ENCODE results near the gene CRYGS.

DNA sequence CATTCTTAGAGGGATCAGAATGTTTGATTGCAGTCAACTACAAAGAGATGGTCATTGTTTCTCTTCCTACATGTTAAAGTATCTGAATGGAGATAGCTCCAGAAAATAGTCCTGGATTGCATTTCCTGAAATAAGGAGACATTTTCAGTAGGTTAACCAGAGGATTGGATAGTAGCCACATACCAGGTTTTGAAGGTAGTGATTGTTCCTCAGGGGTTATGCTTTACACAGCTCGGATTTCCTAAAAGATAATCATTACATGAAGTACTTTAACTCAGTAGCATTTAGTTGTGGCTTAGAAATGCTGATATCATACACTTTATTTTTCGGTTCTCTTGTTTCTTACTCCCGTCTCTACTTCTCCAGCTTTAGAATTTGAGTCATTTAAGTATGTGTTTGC lies 36.6 kb upstream of the CRYGS start:
- TF ChIP-seq GLI4 (tag by site-specific recombination; IDR thresholded peaks at IDR 0.05) (no peak), ZNF292 (tag by site-specific recombination; IDR thresholded peaks at IDR 0.05; ENCODE audit: borderline replicate concordance, low read depth) (no peak), SP3 (tag by site-specific recombination; IDR thresholded peaks at IDR 0.05) (no peak), HOXA7 (CRISPR knock-in tag; IDR thresholded peaks at IDR 0.05; ENCODE audit: borderline replicate concordance) (no peak), TCF7L2 (IDR thresholded peaks at IDR 0.05; ENCODE audit: borderline replicate concordance, low read depth, low read length) (no peak), ZNF16 (tag by site-specific recombination; IDR thresholded peaks at IDR 0.05; ENCODE audit: low read depth) (no peak), ZFHX2 (tag by site-specific recombination; conservative IDR thresholded peaks at IDR 0.05) (no peak)
- TF ChIP-seq, protein P1, sequence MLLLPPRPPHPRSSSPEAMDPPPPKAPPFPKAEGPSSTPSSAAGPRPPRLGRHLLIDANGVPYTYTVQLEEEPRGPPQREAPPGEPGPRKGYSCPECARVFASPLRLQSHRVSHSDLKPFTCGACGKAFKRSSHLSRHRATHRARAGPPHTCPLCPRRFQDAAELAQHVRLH (tag by site-specific recombination; IDR thresholded peaks at IDR 0.05), result no peak
- TF ChIP-seq, protein P2, sequence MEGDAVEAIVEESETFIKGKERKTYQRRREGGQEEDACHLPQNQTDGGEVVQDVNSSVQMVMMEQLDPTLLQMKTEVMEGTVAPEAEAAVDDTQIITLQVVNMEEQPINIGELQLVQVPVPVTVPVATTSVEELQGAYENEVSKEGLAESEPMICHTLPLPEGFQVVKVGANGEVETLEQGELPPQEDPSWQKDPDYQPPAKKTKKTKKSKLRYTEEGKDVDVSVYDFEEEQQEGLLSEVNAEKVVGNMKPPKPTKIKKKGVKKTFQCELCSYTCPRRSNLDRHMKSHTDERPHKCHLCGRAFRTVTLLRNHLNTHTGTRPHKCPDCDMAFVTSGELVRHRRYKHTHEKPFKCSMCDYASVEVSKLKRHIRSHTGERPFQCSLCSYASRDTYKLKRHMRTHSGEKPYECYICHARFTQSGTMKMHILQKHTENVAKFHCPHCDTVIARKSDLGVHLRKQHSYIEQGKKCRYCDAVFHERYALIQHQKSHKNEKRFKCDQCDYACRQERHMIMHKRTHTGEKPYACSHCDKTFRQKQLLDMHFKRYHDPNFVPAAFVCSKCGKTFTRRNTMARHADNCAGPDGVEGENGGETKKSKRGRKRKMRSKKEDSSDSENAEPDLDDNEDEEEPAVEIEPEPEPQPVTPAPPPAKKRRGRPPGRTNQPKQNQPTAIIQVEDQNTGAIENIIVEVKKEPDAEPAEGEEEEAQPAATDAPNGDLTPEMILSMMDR (tag by site-specific recombination; IDR thresholded peaks at IDR 0.05), result no peak
